Neuronal stem cell (in vitro differentiated cells): ENCODE results near the gene EIF4A3.

Experiments
- DNase-seq: peaks from one replicate; pipeline ENCODE4 v3.0.0-alpha.2; 2013; ENCODE audit warnings: low spot score
- H2AFZ ChIP-seq: one replicate; pipeline ENCODE4 v1.6.1; 2013; ENCODE audit warnings: mild to moderate bottlenecking, low read length, inconsistent platforms
- H2AK5ac ChIP-seq: 2 replicates; pipeline ENCODE4 v1.6.1; 2013; ENCODE audit warnings: low read depth, mild to moderate bottlenecking, inconsistent platforms, low read length, moderate library complexity, mixed read lengths
- H2BK120ac ChIP-seq: 2 replicates; pipeline ENCODE4 v1.6.1; 2013; ENCODE audit warnings: low read depth, mild to moderate bottlenecking, inconsistent platforms, low read length, moderate library complexity, mixed read lengths
- H2BK12ac ChIP-seq: one replicate; pipeline ENCODE4 v1.6.1; 2013; ENCODE audit warnings: low read length, inconsistent platforms
- H2BK15ac ChIP-seq: 2 replicates; pipeline ENCODE4 v1.6.1; 2013; ENCODE audit warnings: mild to moderate bottlenecking, low read length, inconsistent platforms, mixed read lengths
- H2BK5ac ChIP-seq: one replicate; pipeline ENCODE4 v1.6.1; 2013; ENCODE audit warnings: inconsistent platforms, mild to moderate bottlenecking, low read length, moderate library complexity
- H3K14ac ChIP-seq: one replicate; pipeline ENCODE4 v1.6.1; 2013; ENCODE audit warnings: low read length, inconsistent platforms
- H3K18ac ChIP-seq: 2 replicates; pipeline ENCODE4 v1.6.1; 2013; ENCODE audit warnings: low read length, inconsistent platforms
- H3K23ac ChIP-seq: 2 replicates; pipeline ENCODE4 v1.6.1; 2013; ENCODE audit warnings: low read depth, mild to moderate bottlenecking, mixed read lengths, low read length, inconsistent platforms; ENCODE audit not compliant: poor library complexity
- H3K27ac ChIP-seq: replicated peaks from 3 replicates; pipeline ENCODE4 v1.5.1; 2013; ENCODE audit warnings: low read length, inconsistent platforms
- H3K27me3 ChIP-seq, 3 experiments: 2 replicates each; pipeline ENCODE4 v1.6.1; 2013; ENCODE audit warnings: low read length in 3 of 3, mild to moderate bottlenecking in 2 of 3, inconsistent platforms in 1 of 3, low read depth in 1 of 3, mixed read lengths in 1 of 3, moderate library complexity in 1 of 3; ENCODE audit not compliant: control insufficient read depth in 3 of 3, insufficient read depth in 3 of 3
- H3K36me3 ChIP-seq, 2 donors: replicated peaks in 1 of 2; 2 replicates each; pipeline ENCODE4 v1.6.1; 2013; ENCODE audit warnings: low read length in 2 of 2; ENCODE audit not compliant: control insufficient read depth in 2 of 2, insufficient read depth in 2 of 2
- H3K4ac ChIP-seq: 2 replicates; pipeline ENCODE4 v1.6.1; 2013; ENCODE audit warnings: inconsistent platforms, mild to moderate bottlenecking, low read length, moderate library complexity
- H3K4me1 ChIP-seq, 2 donors: 1 replicate in 1 of 2; 2 replicates in 1 of 2; pipeline ENCODE4 v1.6.1; 2013; ENCODE audit warnings: low read length in 2 of 2, low read depth in 1 of 2; ENCODE audit not compliant: control insufficient read depth in 2 of 2, insufficient read depth in 1 of 2
- H3K4me2 ChIP-seq: one replicate; pipeline ENCODE4 v1.6.1; 2013; ENCODE audit warnings: mild to moderate bottlenecking, low read length, inconsistent platforms; ENCODE audit not compliant: insufficient read depth, poor library complexity, severe bottlenecking
- H3K4me3 ChIP-seq, 2 donors: 2 replicates each; pipeline ENCODE4 v1.5.1; 2013; ENCODE audit warnings: low read length in 2 of 2, mild to moderate bottlenecking in 2 of 2, inconsistent platforms in 1 of 2, moderate library complexity in 1 of 2
- H3K79me1 ChIP-seq: one replicate; pipeline ENCODE4 v1.6.1; 2013; ENCODE audit warnings: low read depth, mild to moderate bottlenecking, inconsistent platforms, low read length, moderate library complexity
- H3K9ac ChIP-seq: one replicate; pipeline ENCODE4 v1.6.1; 2013; ENCODE audit warnings: mild to moderate bottlenecking, low read depth, low read length, inconsistent platforms; ENCODE audit not compliant: poor library complexity
- H3K9me3 ChIP-seq, 2 donors: replicated peaks in 1 of 2; 2 replicates each; pipeline versions ENCODE3 to v1.6.1; 2013; ENCODE audit warnings: low read length in 2 of 2, mild to moderate bottlenecking in 2 of 2, inconsistent platforms in 1 of 2, low read depth in 1 of 2, mixed read lengths in 1 of 2, moderate library complexity in 1 of 2; ENCODE audit not compliant: control insufficient read depth in 2 of 2, insufficient read depth in 1 of 2
- H4K8ac ChIP-seq: one replicate; pipeline ENCODE4 v1.6.1; 2013; ENCODE audit warnings: low read depth, mild to moderate bottlenecking, inconsistent platforms, low read length, moderate library complexity
- H4K91ac ChIP-seq: one replicate; pipeline ENCODE4 v1.6.1; 2013; ENCODE audit warnings: low read length, low read depth, mild to moderate bottlenecking, inconsistent platforms; ENCODE audit not compliant: poor library complexity
- WGBS, 2 donors: extraction: QIAGEN DNeasy Blood & Tissue Kit; methylation state at CpG; one replicate each; pipeline ENCODE4 v1.1.7; 2013; ENCODE audit warnings: missing lambda C conversion rate in 2 of 2, mixed read lengths in 1 of 2; ENCODE audit not compliant: insufficient read length in 2 of 2, insufficient replicate concordance in 1 of 2; ENCODE audit errors: extremely low coverage in 2 of 2; 5-methylcytosine and 5-hydroxymethylcytosine counted together

Gene EIF4A3

DNA sequence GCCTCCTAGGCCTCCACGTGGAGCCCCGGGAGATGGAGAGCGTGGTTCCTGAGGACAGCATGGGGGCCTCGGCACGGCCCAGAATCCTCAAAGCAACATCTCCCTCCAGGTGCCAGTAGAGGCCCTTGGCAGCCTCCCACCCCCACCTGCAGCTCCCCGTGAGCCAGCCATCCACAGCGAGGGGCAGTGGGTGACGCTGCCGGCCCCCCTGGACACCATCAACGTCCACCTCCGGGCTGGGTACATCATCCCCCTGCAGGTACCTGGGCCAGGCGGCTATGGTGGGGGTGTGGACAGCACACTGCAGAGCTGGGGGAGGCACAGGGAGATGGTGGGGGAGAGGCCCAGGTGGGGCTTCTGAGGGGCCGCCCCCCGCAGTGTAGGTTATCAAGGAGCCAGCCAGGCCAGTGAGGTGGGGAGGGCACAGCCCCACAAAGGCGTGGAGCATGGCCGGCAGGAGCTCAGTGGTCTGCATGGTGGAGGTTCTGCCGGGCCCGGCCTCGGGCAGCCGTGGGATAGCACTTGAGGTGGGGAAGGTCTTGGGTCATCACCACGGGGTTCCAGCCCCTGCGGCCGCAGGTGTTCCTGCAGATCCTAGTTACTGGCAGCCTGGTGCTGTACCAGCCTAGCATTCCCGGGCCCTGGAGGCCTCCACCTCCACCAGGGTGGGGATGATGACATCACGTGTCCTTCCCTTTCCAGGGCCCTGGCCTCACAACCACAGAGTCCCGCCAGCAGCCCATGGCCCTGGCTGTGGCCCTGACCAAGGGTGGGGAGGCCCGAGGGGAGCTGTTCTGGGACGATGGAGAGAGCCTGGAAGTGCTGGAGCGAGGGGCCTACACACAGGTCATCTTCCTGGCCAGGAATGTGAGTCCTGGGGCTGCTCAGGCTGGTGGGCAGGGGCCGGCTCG lies 29.2 kb downstream of the EIF4A3 start:
- Histone ChIP-seq H3K4me1 (peaks cover 0 to 8% of the 10 kb centered on the region in 2 donors), H4K91ac (no peak overlapping the region), H3K18ac (no peak overlapping the region), H4K8ac (no peak overlapping the region), H2AFZ (no peak overlapping the region), H3K9me3 (peaks cover 0 to 21% of the 10 kb centered on the region in 2 donors), H3K79me1 (peaks cover 2% of the 10 kb centered on the region), H2BK120ac (no peak overlapping the region), H3K14ac (no peak overlapping the region), H2AK5ac (no peak overlapping the region), H2BK5ac (no peak overlapping the region), H3K4me3 (peak overlapping the region in 1 of 2 donors; percentile 19), H3K4me2 (no peak overlapping the region), H3K27me3 (no peaks in the 10 kb centered on the region), H2BK15ac (no peak overlapping the region), H3K4ac (no peak overlapping the region), H3K27ac (no peak overlapping the region), H3K36me3 (peaks cover 1 to 3% of the 10 kb centered on the region in 2 donors), H2BK12ac (no peak overlapping the region), H3K9ac (no peak overlapping the region), H3K23ac (peak overlapping the region; percentile 75)
- no CpG with 5 or more reads among the region's 31 CpGs for WGBS, 2 donors
- no peak for DNase-seq

DNA sequence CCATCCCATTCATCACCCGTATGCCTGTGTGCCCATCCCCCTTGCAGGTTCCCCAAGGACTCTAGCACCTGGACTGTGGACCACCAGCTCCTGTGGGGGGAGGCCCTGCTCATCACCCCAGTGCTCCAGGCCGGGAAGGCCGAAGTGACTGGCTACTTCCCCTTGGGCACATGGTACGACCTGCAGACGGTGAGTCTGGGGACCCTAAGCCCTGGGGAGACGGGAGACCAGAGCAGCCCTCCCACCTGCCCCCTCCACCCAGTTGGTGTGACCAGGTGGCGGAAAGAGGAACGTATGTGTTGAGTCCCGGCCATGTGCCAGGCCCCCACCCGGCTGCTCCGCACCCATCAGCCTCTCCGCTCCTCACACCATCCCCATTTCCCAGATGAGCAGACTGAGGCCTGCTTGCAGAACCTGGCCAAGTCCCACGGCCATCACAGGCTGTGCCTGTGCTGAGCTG lies 30.0 kb downstream of the EIF4A3 start:
- Histone ChIP-seq H4K8ac (no peak overlapping the region), H3K23ac (no peak overlapping the region), H2BK5ac (no peak overlapping the region), H3K27me3 (no peaks in the 10 kb centered on the region), H2AFZ (no peak overlapping the region), H3K9me3 (peaks cover 0 to 21% of the 10 kb centered on the region in 2 donors), H3K14ac (no peak overlapping the region), H3K36me3 (peaks cover 1 to 3% of the 10 kb centered on the region in 2 donors), H3K4me3 (peak overlapping the region in 1 of 2 donors; percentile 19), H3K27ac (no peak overlapping the region), H3K79me1 (peaks cover 2% of the 10 kb centered on the region), H2BK120ac (no peak overlapping the region), H4K91ac (no peak overlapping the region), H2BK12ac (no peak overlapping the region), H3K4ac (no peak overlapping the region), H3K18ac (peak overlapping the region; percentile 35), H2BK15ac (no peak overlapping the region), H3K9ac (peak overlapping the region; percentile 57), H2AK5ac (peak overlapping the region; percentile 37), H3K4me1 (peaks cover 0 to 8% of the 10 kb centered on the region in 2 donors), H3K4me2 (no peak overlapping the region)
- no CpG with 5 or more reads among the region's 13 CpGs for WGBS, 2 donors
- no peak for DNase-seq

DNA sequence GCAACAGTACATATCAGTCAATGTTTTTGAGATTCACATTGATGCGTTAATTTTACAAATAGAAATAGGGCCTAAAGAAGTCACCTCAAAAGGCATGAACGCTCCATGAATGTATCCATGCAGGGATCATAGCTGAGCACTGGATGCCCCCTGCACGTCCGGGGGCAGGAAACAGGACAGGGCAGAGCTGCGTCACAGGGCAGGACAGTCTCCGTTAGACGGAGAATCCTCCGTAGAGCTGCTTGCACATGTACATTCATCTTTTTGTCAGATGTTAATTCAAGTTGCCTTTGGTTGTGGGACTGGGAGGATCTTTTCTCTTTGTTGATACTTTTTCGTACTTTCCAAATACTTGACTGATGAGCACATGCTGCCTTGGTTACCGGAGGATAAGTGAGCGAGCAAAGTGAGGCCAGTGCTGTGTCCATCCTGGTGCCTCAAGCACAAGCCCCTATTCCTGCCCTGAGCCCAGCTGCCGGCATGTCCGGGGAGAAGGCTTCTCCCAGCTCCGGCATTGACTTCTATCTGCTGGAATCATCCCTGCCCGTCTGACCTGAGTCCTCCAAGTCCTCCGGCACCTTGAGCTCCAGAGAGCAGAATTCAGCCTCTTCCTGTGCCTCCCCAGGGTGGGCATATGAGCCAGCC lies 30.5 kb downstream of the EIF4A3 start:
- Histone ChIP-seq H3K4ac (no peak overlapping the region), H3K4me1 (peaks cover 0 to 8% of the 10 kb centered on the region in 2 donors), H3K4me3 (peak overlapping the region in 1 of 2 donors; percentile 13), H4K91ac (no peak overlapping the region), H2BK12ac (no peak overlapping the region), H3K27me3 (no peaks in the 10 kb centered on the region), H3K14ac (no peak overlapping the region), H3K4me2 (no peak overlapping the region), H2BK15ac (no peak overlapping the region), H2AFZ (no peak overlapping the region), H2BK5ac (no peak overlapping the region), H2AK5ac (peak overlapping the region; percentile 37), H3K23ac (no peak overlapping the region), H4K8ac (no peak overlapping the region), H3K9me3 (peaks cover 0 to 21% of the 10 kb centered on the region in 2 donors), H3K36me3 (peaks cover 1 to 3% of the 10 kb centered on the region in 2 donors), H3K27ac (no peak overlapping the region), H3K18ac (no peak overlapping the region), H2BK120ac (no peak overlapping the region), H3K79me1 (peaks cover 2% of the 10 kb centered on the region), H3K9ac (no peak overlapping the region)
- no CpG with 5 or more reads among the region's 16 CpGs for WGBS, 2 donors
- DNase-seq, result no peak

DNA sequence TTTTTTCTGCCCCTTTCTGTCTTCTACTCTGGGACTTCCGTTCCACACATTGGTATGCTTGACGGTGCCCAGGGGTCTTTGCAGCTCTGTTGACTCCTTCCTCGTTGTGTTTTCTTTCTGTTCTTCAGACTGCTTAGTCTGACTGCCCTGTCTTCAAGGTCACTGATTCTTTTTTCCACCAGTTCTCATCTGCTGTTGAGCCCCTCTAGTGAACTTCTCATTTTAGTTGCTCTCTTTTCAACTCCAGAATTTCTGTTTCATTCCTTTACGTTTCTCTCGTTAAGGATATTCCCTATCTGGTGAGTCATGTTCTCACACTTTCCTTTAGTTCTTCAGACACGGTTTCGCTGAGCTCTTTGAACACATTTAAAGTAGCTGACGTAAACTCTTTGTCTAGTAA lies 31.8 kb downstream of the EIF4A3 start:
- Histone ChIP-seq H3K27ac (no peak overlapping the region), H2BK5ac (no peak overlapping the region), H2BK12ac (no peak overlapping the region), H3K36me3 (peaks cover 1 to 3% of the 10 kb centered on the region in 2 donors), H3K9me3 (peaks cover 0 to 21% of the 10 kb centered on the region in 2 donors), H2BK15ac (no peak overlapping the region), H3K4me2 (no peak overlapping the region), H2AK5ac (no peak overlapping the region), H2BK120ac (no peak overlapping the region), H3K18ac (no peak overlapping the region), H3K4me1 (peaks cover 0 to 8% of the 10 kb centered on the region in 2 donors), H3K14ac (no peak overlapping the region), H4K91ac (no peak overlapping the region), H3K4me3 (no peak overlapping the region), H3K4ac (no peak overlapping the region), H3K27me3 (no peaks in the 10 kb centered on the region), H4K8ac (no peak overlapping the region), H3K9ac (no peak overlapping the region), H3K23ac (no peak overlapping the region), H2AFZ (no peak overlapping the region), H3K79me1 (peaks cover 5% of the 10 kb centered on the region)
- WGBS, 2 donors, result no CpG with 5 or more reads among the region's 8 CpGs
- no peak for DNase-seq
